ENCODE measurements around the gene CACNA2D3. TPM values are rescaled to one million over a fixed set of nuclear protein-coding genes. Genes with fewer than 3 reads are reported as not detected.

Gene CACNA2D3
- total RNA-seq, 1 experiment from 2014 or later = 11.7 TPM

DNA sequence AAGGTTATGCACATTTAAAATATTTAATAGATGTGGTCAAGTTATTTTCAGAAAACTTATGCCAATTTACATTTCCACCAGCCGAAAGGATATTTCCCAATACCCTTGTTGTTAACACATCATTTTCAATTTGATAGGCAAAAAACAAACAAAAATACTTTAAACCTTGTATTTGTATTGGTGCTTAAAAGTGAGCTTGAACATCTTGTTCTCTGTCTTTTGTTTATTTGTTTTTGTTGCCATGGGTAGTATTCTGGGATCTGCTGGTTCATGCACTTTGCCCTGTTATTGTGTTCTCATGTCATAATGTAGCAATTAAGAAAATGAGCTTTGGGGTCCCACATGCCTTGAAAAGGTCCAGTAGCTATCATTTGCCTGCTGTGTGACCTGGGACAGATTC is 614.1 kb downstream of the CACNA2D3 start:
- DNase-seq (ENCODE audit: low read depth) = no peak

DNA sequence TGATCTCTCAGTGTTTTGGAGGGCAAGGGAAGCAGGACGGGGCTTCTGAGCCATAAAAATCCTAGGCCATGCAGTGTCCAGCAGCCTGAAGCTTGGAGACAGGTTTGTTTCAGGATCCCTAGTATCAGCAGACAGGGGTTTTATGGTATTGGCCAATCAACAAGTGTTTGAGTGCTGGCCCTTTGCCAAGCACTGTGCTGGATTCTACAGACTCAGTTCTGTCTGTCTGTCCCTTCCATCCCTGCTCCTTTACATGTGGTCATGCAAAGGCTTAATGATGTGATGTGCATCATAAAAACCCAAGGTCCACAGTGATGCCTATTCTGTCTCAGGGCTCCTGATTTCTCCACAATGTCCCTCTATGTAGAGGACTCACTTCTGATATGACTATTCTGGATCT is 621.4 kb downstream of the CACNA2D3 start:
- DNase-seq (ENCODE audit: low read depth) = no peak

DNA sequence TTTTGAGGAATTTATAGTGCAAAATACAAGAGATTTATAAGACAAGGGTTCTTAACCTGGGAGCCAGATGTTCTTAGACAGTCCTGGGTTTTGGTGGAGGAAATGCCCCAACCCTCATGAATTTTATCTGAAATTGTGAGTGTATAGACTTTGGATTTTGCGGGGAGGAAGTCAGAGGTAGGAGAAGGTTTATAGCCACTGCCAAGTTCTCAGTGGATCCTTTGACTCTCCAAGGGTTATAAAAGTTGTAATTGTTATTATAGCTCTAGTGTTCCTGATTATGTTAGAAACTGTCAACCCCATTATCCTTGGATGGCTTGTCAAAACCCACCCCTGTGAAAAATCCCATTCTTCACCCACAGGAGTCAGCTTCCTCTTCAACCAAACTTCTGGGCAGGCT is 621.9 kb downstream of the CACNA2D3 start:
- DNase-seq (ENCODE audit: low read depth) = no peak

DNA sequence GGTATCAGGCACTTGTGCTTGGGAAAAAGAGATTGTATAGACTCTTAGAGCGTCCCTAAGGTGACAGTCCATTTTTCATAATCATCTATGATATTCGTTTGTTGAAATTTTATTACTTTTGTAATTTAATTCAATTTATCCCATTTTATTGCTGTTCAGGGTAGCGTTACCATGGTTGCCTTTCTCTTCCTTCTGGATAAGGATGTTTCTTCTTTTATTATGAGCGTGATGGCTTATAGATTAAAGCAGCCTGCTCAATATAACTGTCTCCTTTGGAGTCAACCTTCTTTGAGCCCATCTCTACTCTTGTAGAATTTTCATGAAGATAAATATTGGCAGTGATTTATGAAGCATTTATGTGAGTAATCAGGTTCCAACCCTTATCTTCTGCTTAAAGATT is 623.5 kb downstream of the CACNA2D3 start:
- DNase-seq (ENCODE audit: low read depth) = no peak

DNA sequence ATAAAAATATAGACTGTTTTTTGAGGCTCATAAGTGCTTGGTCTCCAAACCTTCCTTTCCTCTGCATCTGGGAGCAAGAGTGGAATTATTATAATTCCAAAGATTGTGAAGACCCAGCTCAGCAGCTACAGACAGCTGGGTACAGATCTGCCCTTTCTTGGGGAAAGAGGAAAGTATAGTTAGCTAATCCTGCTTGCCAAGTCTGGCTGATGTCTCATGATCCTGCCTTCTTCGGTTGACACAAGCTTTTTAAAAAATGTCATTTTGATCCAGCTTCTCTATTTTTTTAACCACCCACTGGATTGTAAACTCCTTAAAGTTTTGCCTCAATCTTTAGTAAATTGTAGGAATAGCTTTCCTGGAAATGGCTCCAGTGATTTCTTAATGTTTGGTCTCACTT is 624.4 kb downstream of the CACNA2D3 start:
- DNase-seq (ENCODE audit: low read depth) = no peak

DNA sequence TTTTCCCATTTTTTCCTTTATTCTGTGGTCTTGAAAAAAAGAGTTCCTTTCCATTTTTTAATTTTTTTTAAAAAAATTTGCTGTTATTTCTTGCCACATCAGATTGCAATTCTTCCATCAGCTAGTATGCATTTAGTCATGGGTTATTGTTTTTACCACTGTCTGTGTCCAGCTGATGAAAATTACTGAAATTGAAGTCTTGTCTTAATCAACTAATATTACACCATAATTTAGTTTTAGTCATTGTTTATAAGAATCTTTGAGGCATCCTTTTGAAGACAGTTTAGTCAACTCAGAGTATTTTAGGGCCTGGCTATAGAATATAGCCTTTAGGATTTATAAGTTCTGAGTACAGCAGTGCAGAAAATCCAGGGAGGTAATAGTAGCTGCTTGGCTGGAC is 633.4 kb downstream of the CACNA2D3 start:
- DNase-seq (ENCODE audit: low read depth) = no peak

DNA sequence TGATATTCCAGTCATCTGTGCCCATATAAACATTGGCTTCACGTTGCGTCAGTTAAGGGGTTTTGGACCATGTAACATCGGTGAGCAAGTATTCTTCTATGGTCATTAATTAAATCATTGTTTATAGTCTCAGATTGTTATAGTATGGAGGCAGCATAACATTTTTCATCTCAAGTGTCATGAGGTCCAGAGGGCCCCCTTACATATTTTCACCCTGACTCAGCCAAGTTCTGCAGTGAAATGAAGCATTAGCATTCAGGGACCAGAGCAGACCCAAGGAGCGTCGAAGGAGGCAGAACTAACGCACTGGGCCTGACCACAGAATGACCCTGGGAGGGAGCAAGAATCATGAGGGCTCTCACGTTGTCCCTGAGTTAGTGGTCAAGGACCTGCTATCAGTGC is 634.0 kb downstream of the CACNA2D3 start:
- DNase-seq (ENCODE audit: low read depth) = peak; percentile 72

DNA sequence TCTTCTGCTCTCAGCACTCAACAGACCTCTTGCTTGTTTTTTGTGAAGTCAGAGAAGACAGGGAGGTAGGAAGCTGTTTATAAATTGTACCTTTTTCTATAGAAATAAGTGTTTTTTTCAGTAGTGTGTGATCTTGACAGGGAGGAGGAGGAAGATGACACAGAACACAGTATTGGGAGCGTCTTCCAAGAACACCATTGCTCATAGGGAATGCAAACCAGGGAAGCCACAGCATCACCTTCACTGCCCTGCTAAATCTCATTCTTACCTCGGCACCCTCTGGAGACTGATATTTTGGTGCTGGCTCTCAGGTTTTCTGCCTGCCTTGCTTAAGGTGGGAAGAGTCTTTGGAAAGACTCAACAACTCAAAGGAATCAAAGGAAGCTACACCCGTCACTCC is 636.1 kb downstream of the CACNA2D3 start:
- no peak for DNase-seq (ENCODE audit: low read depth)

DNA sequence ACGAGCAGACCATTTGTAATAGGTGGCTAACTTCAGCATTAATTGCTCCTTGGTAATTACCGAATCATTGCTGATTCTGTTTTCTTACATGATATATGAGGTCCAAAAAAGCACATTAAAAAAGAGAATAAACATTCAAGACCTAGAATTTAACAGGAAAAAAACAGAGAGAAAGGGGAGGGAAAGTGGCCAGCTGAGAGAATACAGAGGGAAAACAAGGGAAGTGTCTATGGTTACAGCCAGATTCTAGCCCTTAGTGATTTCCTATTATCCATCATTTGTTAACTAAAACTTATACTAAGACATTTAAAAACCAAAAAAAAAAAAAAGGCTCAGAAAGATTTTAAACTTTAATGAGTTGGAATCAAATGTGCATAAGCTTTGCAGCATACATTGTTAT is 636.8 kb downstream of the CACNA2D3 start:
- DNase-seq (ENCODE audit: low read depth) = no peak

DNA sequence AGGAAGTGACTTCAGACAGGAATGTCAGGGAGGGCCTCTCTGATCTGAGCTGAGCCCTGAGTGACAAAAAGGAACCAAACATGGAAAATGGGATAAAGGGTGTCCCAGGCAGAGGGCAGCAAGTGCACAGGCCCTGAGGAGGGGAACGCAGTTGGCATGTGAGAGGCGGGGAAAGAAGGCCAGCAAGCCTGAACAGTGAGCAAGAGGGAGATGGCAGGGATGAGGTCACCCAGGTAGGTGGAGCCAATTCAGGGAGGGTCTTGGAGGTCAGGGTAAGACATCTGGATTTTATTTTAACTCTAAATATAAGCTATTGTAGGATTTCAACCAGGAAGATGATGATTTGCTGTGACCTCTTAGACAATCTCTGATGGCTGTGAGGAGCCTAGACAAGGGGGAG is 637.8 kb downstream of the CACNA2D3 start:
- peak; percentile 41 for DNase-seq (ENCODE audit: low read depth)

DNA sequence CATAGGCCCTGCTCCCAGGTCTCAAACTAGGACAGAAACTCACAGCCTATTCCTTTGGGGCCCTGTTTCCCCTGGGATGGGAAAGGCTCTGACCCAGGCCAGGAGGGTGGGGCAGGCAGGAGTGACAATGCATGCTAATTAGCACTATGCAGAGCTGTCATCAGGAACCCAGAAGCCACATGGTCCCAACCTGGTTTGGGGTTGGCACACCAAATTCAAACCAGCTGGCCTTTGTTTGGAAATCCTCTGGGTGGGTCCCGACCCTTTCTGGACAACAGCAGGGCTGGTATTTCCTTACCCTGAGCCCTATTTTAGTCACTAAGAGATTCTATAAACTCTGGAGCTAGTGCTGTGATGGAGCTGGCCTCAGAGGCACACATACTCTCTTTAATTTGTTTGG is 639.3 kb downstream of the CACNA2D3 start:
- peak; percentile 19 for DNase-seq (ENCODE audit: low read depth)

DNA sequence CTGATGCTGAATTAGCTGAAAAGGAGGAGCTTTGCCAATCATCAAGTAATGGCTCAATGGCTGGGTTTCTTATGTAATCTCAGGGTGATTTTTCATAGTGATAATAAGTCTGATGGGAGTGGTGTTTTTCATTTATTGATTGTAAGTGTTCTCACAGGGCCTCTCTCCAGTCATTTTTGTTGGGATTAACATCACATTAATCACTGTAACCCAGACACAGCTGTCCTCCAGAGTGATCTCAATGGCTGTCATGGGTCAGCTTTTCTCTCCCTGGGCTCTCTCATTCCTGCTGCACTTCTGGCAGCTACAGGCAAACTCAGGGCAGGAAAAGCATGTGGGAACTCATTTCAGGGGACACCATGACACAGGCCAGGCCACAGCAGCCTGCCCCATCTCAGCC is 642.6 kb downstream of the CACNA2D3 start:
- no peak for DNase-seq (ENCODE audit: low read depth)

DNA sequence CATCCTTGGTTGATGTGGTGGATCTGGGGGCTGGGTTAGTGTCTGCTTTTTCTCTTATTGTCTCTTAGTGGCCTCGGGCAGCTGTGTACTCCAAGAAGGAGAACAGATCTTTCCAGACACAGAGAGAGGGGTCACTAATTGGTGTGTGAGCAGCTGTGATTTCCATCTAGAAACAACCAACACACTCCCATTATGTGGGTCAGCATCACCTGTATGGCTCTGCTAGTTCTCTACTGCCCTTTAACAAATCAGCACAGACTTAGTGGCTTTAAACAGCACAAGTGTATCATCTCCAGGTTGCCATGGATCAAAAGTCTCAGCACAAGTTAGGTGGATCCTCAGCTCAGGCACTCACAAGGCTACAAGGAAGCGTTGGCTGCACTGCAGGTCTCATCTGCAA is 648.7 kb downstream of the CACNA2D3 start:
- no peak for DNase-seq (ENCODE audit: low read depth)

DNA sequence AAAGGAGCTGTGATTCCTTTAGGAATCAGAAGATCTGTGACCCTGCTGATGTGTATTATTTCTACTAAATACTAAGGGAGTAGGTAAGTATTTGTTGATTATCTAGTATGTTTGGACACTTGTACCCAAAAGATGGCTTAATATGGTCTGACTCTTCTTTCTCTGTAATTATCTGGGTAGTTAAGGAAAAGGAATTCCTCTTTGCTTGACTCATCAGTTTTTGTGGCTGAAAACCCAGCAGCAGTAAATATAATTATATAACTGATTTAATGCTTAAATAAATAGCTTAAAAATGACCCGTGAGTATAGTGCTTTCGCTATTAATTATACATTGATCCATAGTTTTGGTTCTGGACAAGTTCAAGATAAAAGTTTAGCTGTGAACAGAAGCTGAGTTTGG is 649.7 kb downstream of the CACNA2D3 start:
- no peak for DNase-seq (ENCODE audit: low read depth)

DNA sequence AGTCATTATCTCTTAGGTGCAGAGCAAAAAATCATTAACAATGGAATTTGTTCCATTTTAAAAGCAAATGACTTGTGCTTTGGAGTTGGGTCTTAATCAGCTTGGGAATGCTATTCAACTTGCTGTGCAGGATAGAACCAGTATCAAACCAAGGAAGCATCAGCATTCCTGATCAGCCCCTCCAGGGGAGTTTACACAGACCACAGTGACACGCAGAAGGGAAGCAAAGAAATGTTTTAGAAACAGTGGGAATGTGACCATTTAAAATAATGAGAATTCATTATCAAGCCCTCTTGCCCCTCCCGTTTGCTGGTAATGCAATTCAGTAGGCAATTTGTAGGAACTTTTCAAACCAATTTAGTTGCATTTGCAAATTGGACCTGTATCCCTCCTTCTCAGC is 650.4 kb downstream of the CACNA2D3 start:
- no peak for DNase-seq (ENCODE audit: low read depth)

DNA sequence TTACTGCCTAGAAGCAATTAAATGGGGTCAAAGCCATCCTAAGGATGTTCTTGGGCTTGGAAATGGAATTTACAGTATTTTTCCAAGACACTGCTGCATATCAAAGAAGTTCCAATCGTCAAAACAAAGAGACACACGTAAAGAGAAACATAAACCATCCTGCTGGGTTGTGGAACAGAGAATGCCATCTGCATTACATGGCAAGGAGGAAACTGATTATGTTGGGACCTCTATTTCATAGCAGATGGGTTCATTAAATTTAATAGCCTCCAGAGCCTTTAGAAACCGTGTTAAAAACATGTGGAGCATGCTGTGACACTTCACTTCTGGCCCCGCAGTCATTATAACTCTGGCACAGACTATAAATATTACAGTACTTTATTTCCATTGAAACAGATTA is 650.9 kb downstream of the CACNA2D3 start:
- no peak for DNase-seq (ENCODE audit: low read depth)

DNA sequence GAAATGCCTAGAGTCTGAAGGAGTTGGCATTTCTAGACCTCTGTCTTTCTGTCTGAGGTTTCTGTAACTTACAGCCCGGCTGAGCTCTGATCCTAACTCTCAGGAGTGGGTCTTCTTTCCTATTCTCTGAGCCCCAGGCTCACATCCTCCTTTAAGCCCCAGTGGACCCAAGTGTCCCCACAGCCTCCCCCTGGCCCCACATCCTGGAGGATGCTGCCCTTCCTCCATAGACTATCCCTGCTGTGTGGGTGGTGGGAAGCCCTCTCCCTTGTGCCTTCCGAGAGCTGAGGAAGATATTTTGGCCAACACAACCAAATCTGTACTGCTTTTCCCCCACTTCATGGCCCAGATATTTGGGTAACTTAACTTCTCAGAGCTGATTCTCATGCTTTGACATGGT is 654.2 kb downstream of the CACNA2D3 start:
- DNase-seq (ENCODE audit: low read depth) = no peak

DNA sequence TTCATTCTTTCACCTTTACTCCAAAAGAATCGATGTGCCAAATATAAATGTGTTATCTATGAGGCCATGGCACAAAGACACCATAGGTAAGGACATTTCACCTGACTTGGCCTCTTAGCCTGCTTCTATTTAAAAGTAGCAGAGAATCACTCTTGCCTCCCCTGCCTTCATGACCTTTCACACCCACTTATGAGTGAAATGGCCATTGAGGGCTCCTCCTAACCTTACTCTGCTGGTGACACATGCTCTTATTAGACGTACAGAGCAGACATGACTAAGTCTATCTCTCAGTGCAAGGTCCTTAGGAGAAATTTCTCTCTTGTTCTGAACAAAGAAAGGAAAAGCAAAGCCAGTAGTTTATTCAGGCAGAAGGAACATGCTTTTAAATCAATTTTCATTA is 654.8 kb downstream of the CACNA2D3 start:
- DNase-seq (ENCODE audit: low read depth) = no peak

DNA sequence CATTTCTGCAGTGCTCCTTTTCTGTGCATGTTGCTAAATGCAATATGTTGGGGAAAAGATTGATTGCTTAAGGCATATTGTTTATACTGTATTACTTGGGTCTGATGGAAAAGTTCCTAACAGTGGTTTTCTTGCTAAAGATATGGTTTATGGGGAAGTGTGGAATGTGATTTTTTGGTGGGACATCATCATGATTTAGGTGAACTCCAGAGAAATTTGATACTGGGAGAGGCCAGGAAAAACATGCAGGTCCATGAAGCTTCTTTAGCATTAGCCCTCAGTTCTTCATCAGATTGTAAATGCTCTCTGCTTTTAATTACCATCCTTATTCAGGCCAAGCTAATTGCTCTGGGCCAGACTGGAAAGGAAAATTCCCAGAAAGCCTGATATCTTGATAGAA is 658.0 kb downstream of the CACNA2D3 start:
- no peak for DNase-seq (ENCODE audit: low read depth)

DNA sequence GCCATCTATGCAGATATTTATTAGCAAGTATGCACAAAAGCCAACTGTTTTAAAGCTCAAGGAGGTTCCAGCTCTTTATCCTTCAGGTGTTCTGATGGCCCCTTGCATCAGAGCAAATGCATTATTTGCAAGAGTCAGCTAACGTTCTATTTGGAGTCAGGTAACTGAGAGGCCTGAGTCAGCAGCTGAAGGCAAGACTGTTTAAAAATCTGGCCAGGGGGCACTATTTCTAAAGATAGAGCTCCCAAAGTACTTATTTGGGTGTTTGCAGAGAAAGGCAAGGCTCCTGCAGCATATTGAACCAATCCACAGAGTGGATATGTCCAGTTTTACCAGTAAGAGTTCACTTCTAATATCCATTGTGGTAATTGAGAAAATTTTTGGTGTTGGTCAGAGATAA is 659.4 kb downstream of the CACNA2D3 start:
- DNase-seq (ENCODE audit: low read depth) = no peak

DNA sequence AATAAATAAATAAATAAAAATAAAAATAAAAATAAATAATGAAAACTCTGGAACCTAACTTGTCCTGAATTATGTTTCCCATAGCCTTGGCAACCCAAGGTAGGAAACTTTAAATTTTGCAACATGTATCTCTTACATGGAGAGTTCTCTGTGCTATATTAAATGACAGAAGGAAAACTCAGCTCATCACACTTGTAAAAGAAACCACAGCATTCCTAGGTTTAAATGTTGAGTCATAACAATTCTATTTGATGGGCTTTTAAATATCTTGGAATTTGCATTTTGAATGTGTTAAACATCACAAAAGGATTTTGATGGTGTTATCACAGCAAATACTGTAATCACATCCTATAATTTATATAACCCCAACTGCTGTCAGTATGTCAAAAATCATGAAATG is 661.3 kb downstream of the CACNA2D3 start:
- peak; percentile 40 for DNase-seq (ENCODE audit: low read depth)

DNA sequence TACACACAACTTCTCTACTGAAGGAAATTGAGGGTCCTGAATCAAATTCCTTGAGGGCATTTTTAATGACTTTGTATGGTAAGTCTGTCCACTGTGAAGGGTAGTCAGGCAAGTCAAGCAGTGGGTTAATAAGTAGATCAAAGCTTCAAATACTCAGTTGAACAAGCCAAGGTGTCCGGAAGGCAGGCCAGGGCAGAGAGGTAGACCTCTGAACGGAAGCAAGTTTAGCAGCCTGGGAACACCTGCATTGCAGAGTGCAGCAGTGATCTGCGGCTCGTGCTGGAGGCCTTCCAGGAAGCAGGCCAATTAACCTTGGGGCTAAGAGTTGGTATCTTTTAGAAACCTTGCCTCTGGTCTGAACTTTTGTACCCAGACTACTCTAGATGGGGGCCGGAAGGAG is 661.7 kb downstream of the CACNA2D3 start:
- DNase-seq (ENCODE audit: low read depth) = no peak

DNA sequence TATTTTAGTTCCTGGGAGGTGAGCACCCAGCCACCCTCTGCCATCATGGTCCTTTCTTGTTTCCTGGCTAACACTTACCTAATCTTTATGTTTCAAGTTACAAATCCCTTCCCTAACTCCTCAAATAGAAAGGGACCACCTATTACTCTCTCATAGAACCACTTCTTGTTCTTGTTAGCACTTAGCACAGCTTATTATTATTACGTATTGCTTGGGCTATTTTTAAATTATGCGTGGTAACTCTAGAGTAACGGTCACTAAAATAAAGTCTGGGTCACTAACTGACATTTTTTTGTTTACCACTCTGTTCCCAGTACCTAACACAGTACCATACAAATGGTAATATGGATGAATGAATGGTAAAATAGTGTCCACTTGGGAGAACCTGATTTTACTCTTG is 663.6 kb downstream of the CACNA2D3 start:
- no peak for DNase-seq (ENCODE audit: low read depth)

DNA sequence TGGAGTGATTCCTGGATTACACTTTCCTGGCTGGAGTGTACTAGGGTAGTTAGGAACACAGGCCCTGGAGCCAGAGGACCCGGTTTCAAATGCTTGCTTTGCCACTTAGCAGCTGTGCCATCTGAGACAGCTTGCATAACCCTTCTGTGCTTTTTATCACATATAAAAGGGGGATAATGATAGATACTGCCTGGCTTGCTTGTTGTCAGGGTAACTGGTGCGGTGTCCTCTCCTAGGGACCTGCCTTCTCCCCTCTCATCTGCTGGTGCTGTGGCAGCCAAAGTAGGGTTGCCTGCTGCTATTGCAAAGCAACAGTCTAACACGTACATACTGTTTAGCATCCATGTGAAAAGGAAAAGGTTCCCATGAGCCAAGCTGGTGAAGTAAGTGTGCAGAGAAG is 667.7 kb downstream of the CACNA2D3 start:
- DNase-seq (ENCODE audit: low read depth) = no peak

DNA sequence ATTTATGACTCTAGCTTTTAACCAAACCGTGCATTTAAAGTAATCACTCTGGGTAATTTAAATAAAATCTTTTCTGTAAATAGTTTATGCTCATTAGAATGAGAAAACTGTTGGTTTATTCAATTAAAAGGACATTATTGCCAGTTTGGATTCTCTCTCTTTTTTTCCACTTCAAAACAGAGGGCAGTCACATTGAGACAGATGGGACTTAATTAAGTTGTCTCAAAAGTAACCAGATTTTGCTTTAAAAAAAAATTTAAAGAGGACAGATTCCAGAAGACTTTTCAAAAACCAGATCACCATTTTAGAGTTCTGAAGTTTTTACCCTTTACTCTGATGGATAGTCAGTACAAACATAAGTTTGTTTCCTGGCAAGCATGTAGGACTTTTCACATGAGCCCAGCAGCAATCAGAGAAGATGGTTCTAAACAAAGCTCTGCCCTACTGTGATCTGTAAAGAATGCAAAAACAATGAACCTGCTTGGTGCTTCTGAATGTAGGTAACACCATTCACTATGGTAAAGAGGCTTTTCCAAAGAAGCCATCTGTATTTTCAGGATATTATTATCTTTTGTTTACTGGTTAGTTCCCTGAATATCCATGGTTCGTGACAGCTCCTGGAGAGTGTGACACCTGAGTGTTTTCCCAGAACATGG is 669.3 kb downstream of the CACNA2D3 start:
- DNase-seq (ENCODE audit: low read depth) = no peak

Data from RPMI7951 (cell line).